Mucosa of stomach (tissue), 1 donor: ENCODE data around the gene PKNOX2.

ENCODE experiments used
- H3K27me3 ChIP-seq: one replicate; pipeline ENCODE4 v1.7.0; 2013; ENCODE audit warnings: mild to moderate bottlenecking, low read length; ENCODE audit not compliant: control insufficient read depth, insufficient read depth
- H3K36me3 ChIP-seq: one replicate; pipeline ENCODE4 v1.7.0; 2013; ENCODE audit warnings: low read length; ENCODE audit not compliant: control insufficient read depth, insufficient read depth
- H3K4me1 ChIP-seq: one replicate; pipeline ENCODE4 v1.7.0; 2013; ENCODE audit warnings: mild to moderate bottlenecking, low read length; ENCODE audit not compliant: control insufficient read depth, insufficient read depth
- H3K4me3 ChIP-seq: one replicate; pipeline ENCODE4 v1.7.0; 2013; ENCODE audit warnings: low read length
- H3K9ac ChIP-seq: one replicate; pipeline ENCODE4 v1.7.0; 2013; ENCODE audit warnings: mild to moderate bottlenecking, low read length, moderate library complexity
- H3K9me3 ChIP-seq: one replicate; pipeline ENCODE4 v1.7.0; 2013; ENCODE audit warnings: mild to moderate bottlenecking, low read length, moderate library complexity; ENCODE audit not compliant: control insufficient read depth
- donor health status: Pancreatic carcinoma.

PKNOX2 gene

DNA sequence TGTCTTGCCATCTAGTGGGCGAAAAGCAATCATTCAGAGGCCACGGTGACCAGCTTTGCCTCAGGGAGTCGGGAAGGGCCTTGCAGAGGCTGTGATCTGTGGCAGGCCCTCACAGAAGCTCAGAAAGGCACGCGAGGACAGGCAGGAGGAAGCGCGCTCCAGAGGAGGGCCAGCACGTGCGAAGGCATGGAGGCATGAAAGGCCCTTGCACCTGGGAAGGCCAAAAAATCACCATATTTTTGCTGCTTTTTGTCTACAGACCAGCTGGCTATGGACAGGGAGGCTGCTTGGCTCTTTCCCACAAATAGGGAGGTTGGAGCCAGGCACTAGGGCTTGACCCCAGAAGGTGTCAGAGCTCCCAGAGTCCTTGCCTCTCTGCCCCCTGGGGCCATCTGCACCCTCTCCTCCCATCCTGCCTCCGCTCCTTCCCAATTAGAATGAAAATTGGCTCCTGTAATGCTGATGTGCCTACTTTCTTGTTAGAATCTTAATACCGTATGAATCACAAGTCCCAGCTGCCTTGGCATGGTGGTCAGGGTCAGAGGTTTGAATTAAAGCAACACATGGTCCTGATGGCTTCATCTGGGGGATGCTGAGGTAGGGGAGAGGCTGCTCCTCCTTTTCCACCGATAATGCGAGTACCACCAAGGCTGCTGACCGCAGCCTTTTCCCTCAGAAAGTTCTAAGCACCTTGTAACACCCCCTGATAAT lies 262.4 kb downstream of the PKNOX2 start:
- Histone ChIP-seq H3K27me3 (no peaks in the 10 kb centered on the region), H3K9me3 (no peaks in the 10 kb centered on the region), H3K9ac (no peak overlapping the region), H3K4me1 (no peaks in the 10 kb centered on the region), H3K36me3 (no peaks in the 10 kb centered on the region), H3K4me3 (no peak overlapping the region)

DNA sequence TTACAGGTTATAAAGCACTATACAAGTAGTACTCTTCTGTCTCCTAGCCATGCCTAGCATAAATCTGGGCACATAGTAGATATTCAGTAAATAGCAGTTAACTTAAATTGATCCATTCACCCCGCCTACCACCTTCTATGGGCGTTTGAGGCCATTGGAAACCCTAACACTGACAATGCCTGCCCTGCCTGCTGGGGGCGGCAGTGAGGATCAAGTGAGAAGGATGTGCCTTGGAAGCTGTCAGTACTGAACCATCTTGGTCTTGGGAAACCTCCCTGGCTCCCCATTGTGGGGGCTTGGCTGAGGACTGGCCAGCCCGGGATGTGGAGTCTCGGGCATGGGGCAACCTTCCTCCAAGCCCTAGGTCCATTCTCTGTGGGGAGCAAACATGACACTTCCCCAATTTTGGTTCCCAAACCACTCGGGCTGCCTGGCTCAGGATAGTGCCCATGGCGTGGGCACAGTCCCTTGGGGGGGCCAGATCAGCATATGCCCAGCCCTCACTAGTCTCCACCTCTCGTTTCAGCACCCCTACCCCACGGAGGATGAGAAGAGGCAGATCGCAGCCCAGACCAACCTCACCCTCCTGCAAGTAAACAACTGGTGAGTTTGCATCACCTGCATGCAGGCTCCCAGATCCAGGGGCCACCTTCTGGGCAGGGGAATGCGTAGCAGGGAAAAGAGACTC lies 264.1 kb downstream of the PKNOX2 start:
- H3K27me3 ChIP-seq = no peaks in the 10 kb centered on the region
- H3K4me1 ChIP-seq = no peaks in the 10 kb centered on the region
- no peak overlapping the region for H3K4me3 ChIP-seq
- H3K9me3 ChIP-seq = no peaks in the 10 kb centered on the region
- H3K36me3 ChIP-seq = no peaks in the 10 kb centered on the region
- H3K9ac ChIP-seq = no peak overlapping the region

DNA sequence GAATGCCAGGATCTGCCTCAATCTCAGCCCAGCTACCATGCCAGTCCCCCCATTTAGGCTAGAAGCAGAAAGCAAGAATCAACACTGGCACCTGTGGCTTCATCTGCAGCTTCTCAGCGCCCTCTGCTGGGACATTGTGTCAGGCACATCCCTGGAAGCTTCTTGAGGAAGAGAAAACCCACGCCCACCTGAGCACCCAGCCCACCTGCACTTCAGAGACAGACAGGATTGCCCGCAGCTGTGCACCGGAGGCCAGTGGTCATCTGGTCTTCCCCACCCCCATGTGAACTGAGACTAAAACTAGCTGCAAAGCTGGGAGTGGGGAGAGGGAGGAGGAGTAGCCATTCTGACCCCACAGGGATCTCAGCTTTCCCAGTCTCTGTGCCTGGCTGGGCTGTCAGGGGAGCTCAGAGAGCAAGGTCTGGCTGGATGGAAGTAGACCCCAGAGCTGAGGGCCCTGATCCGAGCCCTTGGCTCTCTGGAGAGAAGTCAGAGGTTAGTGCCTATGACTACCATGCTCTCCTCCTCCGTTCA lies 264.7 kb downstream of the PKNOX2 start:
- Histone ChIP-seq H3K36me3 (no peaks in the 10 kb centered on the region), H3K9ac (no peak overlapping the region), H3K4me3 (no peak overlapping the region), H3K9me3 (no peaks in the 10 kb centered on the region), H3K4me1 (no peaks in the 10 kb centered on the region), H3K27me3 (no peaks in the 10 kb centered on the region)

DNA sequence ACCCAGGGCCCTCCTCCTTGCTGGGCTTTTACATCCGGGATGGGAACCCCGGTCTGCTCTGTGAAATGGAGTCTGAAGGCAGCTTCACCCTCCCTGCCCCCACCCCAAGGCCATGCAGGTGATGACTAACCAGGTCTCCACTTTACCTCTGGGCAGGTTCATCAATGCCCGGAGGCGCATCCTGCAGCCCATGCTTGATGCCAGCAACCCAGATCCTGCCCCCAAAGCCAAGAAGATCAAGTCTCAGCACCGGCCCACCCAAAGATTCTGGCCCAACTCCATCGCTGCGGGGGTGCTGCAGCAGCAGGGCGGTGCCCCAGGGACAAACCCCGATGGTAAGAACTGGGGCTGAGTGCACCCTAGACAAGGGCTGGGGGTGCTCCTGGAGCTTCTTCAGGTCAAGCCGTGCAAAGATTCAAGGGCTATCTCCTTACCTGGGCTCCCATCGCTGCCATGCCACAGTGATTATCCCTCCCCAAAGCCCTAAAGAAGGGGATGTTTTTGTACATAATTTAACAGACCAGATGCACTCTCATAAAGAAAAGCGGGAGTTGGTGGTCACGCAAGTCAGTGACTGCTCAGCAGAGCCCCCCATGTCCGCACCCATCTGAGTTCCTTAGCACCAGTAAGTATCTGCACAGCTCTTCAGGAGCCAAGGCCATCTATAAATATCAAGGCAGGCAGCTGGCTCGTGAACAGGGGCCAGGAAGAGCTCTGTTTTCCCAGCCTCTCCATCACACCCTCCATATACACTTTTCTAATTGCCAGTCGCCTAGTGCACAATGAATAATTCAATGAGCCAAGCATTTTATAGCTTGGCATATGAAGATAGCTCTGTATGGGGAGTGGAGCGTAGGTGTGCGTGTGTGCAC lies 265.5 kb downstream of the PKNOX2 start:
- Histone ChIP-seq H3K4me3 (no peak overlapping the region), H3K36me3 (no peaks in the 10 kb centered on the region), H3K9ac (no peak overlapping the region), H3K27me3 (no peaks in the 10 kb centered on the region), H3K9me3 (no peaks in the 10 kb centered on the region), H3K4me1 (no peaks in the 10 kb centered on the region)

DNA sequence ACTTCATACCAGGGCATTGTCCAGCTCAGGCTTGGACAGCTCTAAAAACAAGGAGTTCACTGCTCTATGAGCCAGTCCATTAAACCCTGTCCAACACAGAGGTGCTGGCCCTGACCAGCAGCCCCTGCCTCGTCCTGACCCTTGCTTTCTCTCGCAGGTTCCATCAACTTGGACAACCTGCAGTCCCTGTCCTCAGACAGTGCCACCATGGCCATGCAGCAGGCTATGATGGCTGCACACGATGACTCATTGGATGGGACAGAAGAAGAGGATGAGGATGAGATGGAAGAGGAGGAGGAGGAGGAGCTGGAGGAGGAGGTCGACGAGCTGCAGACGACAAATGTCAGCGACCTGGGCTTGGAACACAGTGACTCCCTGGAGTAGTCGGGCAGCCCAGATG lies 266.5 kb downstream of the PKNOX2 start:
- H3K4me3 ChIP-seq = no peak overlapping the region
- H3K27me3 ChIP-seq = no peaks in the 10 kb centered on the region
- no peak overlapping the region for H3K9ac ChIP-seq
- no peaks in the 10 kb centered on the region for H3K4me1 ChIP-seq
- no peaks in the 10 kb centered on the region for H3K9me3 ChIP-seq
- H3K36me3 ChIP-seq = no peaks in the 10 kb centered on the region

DNA sequence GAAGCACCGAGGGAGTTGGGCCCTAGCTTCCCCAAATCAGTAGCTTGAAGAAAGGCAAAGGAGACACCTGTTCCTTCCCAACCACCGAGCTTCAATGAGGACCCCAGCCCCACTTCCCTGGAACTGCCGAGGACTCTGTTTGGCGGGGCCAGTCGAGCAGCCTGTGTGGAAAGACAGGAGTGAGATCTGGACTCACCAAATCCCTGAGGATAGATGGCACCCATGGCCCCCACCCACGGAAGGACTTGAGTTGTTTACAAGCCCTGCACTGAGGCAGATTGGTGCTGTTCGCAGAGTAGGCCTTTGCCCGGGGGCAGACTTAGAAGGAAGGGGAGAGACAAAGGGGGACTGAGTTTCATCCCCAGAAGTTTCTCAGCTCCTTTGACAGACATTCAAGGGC lies 266.9 kb downstream of the PKNOX2 start:
- no peaks in the 10 kb centered on the region for H3K36me3 ChIP-seq

DNA sequence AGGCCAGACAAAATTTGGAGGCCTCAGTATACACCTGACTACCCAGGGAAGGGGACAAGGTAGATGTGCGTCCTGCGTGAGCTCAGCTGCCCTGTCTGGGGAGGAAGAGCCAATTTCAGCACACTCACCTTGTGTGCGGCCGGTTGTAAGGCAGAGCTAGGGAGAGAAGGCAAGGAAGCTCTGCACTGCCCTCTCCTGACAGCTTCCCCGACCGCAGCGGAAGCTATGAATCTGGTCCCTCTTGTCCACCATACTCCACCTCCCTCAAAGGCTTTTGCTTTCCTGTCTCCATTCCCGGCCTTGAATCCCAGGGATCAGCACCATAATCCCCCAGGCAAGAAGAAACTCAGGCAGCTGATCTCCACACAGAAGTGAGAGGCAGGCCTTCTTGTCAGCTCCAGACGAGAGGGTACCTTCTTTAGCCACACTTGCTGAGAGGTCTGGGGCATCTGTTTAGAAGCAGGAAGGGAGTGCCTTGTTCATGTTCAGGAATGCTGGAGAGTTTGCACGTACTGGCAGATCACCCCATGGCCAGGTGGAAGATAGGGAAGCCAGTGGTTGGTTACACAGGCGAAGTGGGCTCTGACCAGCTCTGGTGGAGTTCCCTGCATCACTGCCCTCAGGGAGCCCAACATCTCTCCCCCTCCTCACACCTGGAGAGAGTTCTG lies 269.0 kb downstream of the PKNOX2 start:
- H3K9ac ChIP-seq = no peak overlapping the region
- no peak overlapping the region for H3K4me3 ChIP-seq
- H3K4me1 ChIP-seq = no peaks in the 10 kb centered on the region
- no peaks in the 10 kb centered on the region for H3K9me3 ChIP-seq
- no peaks in the 10 kb centered on the region for H3K36me3 ChIP-seq
- H3K27me3 ChIP-seq = no peaks in the 10 kb centered on the region

More for the DNA sequence above, 266.9 kb downstream of the PKNOX2 start:
- Histone ChIP-seq H3K4me3 (no peak overlapping the region), H3K4me1 (no peaks in the 10 kb centered on the region), H3K27me3 (no peaks in the 10 kb centered on the region), H3K9ac (no peak overlapping the region), H3K9me3 (no peaks in the 10 kb centered on the region)

DNA sequence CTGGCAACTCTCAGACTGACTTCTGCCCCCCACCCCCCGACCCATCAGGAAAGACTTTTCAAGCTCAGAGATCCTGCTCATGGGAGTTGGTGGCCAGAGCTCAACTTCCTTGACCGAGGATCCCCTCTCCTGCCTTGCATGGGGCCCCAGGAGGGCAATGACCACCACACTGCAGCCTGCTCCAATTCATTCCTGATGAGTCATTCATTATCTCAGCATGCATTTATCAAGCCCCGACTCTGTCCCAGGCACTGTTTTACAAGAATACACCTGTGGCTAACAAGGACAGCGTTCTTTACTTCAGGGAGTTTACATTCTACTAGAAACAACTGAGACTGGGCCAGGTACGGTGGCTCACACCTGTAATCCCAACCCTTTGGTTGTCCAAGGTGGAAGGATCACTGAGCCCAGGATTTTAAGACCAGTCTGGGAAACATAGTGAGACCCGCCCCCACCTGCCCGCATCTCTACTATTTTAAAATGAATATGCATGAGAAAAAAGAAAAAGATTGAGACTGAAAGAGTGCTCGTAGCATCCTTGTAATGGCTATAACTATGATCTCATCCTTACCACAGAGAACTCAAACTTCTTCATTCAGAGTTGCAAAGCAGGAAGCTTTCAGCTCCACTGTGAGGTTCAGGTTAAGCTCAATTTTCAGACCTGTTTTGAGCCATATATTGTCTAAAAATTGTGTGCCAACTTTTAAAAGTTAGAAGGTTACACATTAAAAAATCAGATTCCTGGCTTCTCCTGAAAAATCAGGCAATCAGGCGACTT lies 271.1 kb downstream of the PKNOX2 start:
- Histone ChIP-seq H3K9ac (no peak overlapping the region), H3K4me1 (no peaks in the 10 kb centered on the region), H3K36me3 (no peaks in the 10 kb centered on the region), H3K4me3 (no peak overlapping the region), H3K27me3 (peaks cover 1% of the 10 kb centered on the region), H3K9me3 (no peaks in the 10 kb centered on the region)

DNA sequence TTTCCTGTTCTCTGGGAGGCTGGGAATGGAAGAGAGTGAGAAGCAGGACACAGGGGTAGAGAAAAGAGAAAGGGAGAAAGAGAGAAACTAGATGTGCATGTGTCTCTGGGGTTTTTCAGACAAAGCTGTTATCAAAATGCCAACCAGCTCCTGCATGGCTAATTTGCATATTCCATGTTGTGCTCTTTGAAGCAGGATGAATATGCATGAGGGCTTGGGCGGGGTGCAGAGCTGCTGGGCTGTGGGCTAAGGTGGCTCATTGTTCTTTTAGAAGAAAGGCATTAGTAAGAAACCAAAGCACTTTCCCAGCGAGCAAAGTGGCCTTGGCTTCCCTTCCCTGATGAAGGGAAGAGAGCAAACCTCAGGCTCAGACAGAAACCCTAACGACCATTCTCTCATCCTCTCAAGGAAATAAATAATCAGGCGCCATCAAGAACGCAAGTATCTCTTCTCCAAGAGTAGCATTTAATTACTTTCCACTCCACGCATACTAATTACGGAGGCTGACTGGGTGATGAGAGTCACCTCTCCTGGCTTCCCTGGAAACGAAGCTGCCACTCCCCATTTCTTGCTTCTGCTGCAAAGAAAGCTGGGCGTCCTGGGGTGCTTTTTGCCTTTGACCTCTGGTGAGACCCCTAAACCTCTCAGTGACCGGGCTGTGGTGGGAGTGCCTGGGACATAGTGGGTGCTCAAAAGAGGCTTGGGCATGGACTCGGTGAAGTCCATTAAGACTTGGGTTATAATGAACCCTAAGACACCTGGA lies 277.3 kb downstream of the PKNOX2 start:
- H3K4me3 ChIP-seq = no peak overlapping the region
- H3K36me3 ChIP-seq = no peaks in the 10 kb centered on the region
- H3K9me3 ChIP-seq = no peaks in the 10 kb centered on the region
- peaks cover 8% of the 10 kb centered on the region for H3K27me3 ChIP-seq
- H3K9ac ChIP-seq = no peak overlapping the region
- H3K4me1 ChIP-seq = no peaks in the 10 kb centered on the region

DNA sequence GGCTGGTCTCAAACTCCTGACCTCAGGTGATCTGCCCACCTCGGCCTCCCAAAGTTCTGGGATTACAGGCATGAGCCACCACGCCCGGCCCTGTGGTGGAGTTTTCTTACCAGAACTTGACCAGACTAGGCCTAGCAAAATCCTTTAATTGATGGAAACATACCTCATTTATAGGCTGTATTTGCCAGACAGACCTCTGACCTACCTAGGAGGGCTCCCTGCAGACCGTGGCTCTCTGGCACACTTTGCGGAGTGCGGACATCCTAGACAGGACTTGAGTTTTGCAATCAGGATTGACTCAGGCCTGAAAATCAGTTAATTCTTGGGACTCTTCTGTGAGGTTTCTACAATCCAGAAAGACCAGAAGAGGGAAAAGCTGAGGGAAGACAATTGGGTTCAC lies 278.4 kb downstream of the PKNOX2 start:
- Histone ChIP-seq H3K4me3 (no peak overlapping the region), H3K9me3 (no peaks in the 10 kb centered on the region), H3K9ac (no peak overlapping the region), H3K27me3 (peaks cover 8% of the 10 kb centered on the region), H3K36me3 (no peaks in the 10 kb centered on the region), H3K4me1 (no peaks in the 10 kb centered on the region)
